PC-9 (cell line): Measurements from ENCODE around the gene ERBB3. TPM values are rescaled to one million over a fixed set of nuclear protein-coding genes. Genes with fewer than 3 reads are reported as not detected.
A peak's percentile ranks its signal among the peaks of the same experiment; 100 is the strongest.

Experiments used
- BruUV-seq: library from RNA; stranded (reverse); fragments of 400-500 nt; replicated peaks from 2 replicates; lab custom pipeline; 2021; lab: Mats Ljungman, UMichigan
- CTCF ChIA-PET: fragments of 300-600 bp; sonication (Branson Sonifier 250); formaldehyde crosslinking; loops from one replicate; lab custom pipeline; 2022; ENCODE audit warnings: antibody characterized with exemption; lab: Charles Lee
- POLR2A ChIA-PET: fragments of 300-600 bp; sonication (Branson Sonifier 250); formaldehyde crosslinking; loops from one replicate; lab custom pipeline; 2022; ENCODE audit warnings: antibody characterized with exemption; ENCODE audit not compliant: unreplicated experiment; lab: Charles Lee
- DNase-seq, 2 experiments: peaks; one replicate each; pipeline versions ENCODE4 v3.0.0 to v3.0.0-alpha.2; 2015 to 2022; ENCODE audit warnings: mixed read lengths in 1 of 2
- H2AFZ ChIP-seq: fragments of 200-600 bp; sonication (generic); 2 replicates; pipeline ENCODE4 v1.8.1; 2017; ENCODE audit warnings: antibody characterized with exemption
- H3F3A ChIP-seq: fragments of 200-600 bp; sonication (generic); 2 replicates; pipeline ENCODE4 v1.8.1; 2017; ENCODE audit warnings: antibody characterized with exemption, mild to moderate bottlenecking, low read depth; ENCODE audit not compliant: insufficient read depth
- H3K27ac ChIP-seq: fragments of 200-600 bp; sonication (generic); 2 replicates; pipeline ENCODE4 v1.6.1; 2016; ENCODE audit warnings: mixed run types
- H3K27me3 ChIP-seq: fragments of 200-600 bp; sonication (generic); 2 replicates; pipeline ENCODE4 v1.6.1; 2016; ENCODE audit warnings: low read depth, mixed run types; ENCODE audit not compliant: insufficient read depth
- H3K36me3 ChIP-seq: fragments of 200-600 bp; sonication (generic); 2 replicates; pipeline ENCODE4 v1.6.1; 2016; ENCODE audit warnings: low read depth, mixed run types
- H3K4me1 ChIP-seq: fragments of 200-600 bp; sonication (generic); replicated peaks from 2 replicates; pipeline ENCODE4 v1.6.1; 2016; ENCODE audit warnings: mixed run types; ENCODE audit not compliant: insufficient read depth
- H3K4me2 ChIP-seq: fragments of 200-600 bp; sonication (generic); 2 replicates; pipeline ENCODE4 v1.6.1; 2017; ENCODE audit warnings: mixed run types
- H3K4me3 ChIP-seq: fragments of 200-600 bp; sonication (generic); 2 replicates; pipeline ENCODE4 v1.6.1; 2016; ENCODE audit warnings: mixed run types
- H3K79me2 ChIP-seq: fragments of 200-600 bp; sonication (generic); 2 replicates; pipeline ENCODE4 v1.6.1; 2017; ENCODE audit warnings: low read depth, mixed run types
- H3K9me2 ChIP-seq: fragments of 200-600 bp; sonication (generic); 2 replicates; pipeline ENCODE4 v1.8.1; 2017; ENCODE audit warnings: mild to moderate bottlenecking; ENCODE audit not compliant: insufficient read depth
- H3K9me3 ChIP-seq: fragments of 200-600 bp; sonication (generic); 2 replicates; pipeline ENCODE4 v1.8.1; 2016; ENCODE audit warnings: low read depth; ENCODE audit not compliant: insufficient read depth
- H4K20me1 ChIP-seq: fragments of 200-600 bp; sonication (generic); 2 replicates; pipeline ENCODE4 v1.8.1; 2017; ENCODE audit not compliant: insufficient read depth
- EZH2 ChIP-seq: fragments of 200-600 bp; sonication (generic); IDR thresholded peaks from 2 replicates; pipeline ENCODE4 v1.8.0; 2017; ENCODE audit warnings: antibody characterized with exemption, low read depth
- intact Hi-C: fragments of 100-400 bp; cut with micrococcal nuclease; formaldehyde crosslinking; loops from one replicate; pipeline ENCODE4 v1.10.0; 2022; ENCODE audit not compliant: unreplicated experiment
- total RNA-seq: library from RNA; stranded (reverse); gene quantifications from 2 replicates; pipeline ENCODE4 v1.2.3, GENCODE V29; 2021
- TF ChIP-seq, protein P1 (sequence below): fragments of 200-600 bp; sonication (generic); conservative IDR thresholded peaks from 2 replicates; pipeline ENCODE4 v1.6.1; 2017; ENCODE audit warnings: mixed run types, antibody characterized with exemption, mild to moderate bottlenecking, moderate library complexity

The ERBB3 gene
- total RNA-seq, 1 experiment from 2014 or later: 127 TPM

DNA sequence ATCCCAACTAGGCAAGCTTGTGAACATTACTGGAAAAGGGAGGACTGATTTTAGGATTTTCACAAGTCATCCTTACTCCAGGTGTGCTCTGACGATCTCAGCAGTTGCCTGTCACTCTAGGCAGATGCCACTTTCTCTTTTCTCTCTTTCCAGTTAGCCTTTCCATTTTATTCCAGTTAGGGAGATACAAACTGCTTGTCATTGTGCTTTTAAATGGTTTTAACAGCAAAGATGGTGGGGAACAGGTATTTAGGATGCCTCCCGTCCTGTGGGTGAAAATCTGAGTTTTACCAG lies 25.6 kb downstream of the ERBB3 start:
- Histone ChIP-seq H3K9me3 (no peaks in the 10 kb centered on the region), H4K20me1 (peaks cover 15% of the 10 kb centered on the region), H3K36me3 (peaks cover 37% of the 10 kb centered on the region), H3K27me3 (no peaks in the 10 kb centered on the region), H3K9me2 (no peaks in the 10 kb centered on the region), H3F3A (peaks cover 76% of the 10 kb centered on the region), H3K4me2 (peak overlapping the region; percentile 96), H2AFZ (no peak overlapping the region), H3K4me3 (peak overlapping the region; percentile 97), H3K4me1 (peaks cover 25% of the 10 kb centered on the region), H3K79me2 (peaks cover 43% of the 10 kb centered on the region), H3K27ac (0 out of 2 replicates have a peak overlapping the region, but pooled peaks have one; percentile 50)
- no peak for DNase-seq
- CTCF ChIA-PET: interaction anchor here (0.6 to 2.3 kb wide), 2 partner anchors 12 to 117 kb away, joined by 3 to 13 read pairs; partner anchors contain the start of gene ZC3H10
- TSS peak; percentile 24 for BruUV-seq
- intact Hi-C loops: loop anchor here (2.0 kb wide), 1 partner anchor 109 kb away; the partner anchor contains the start of gene SUOX
- TF ChIP-seq EZH2: no peak
- TF ChIP-seq, protein P1, sequence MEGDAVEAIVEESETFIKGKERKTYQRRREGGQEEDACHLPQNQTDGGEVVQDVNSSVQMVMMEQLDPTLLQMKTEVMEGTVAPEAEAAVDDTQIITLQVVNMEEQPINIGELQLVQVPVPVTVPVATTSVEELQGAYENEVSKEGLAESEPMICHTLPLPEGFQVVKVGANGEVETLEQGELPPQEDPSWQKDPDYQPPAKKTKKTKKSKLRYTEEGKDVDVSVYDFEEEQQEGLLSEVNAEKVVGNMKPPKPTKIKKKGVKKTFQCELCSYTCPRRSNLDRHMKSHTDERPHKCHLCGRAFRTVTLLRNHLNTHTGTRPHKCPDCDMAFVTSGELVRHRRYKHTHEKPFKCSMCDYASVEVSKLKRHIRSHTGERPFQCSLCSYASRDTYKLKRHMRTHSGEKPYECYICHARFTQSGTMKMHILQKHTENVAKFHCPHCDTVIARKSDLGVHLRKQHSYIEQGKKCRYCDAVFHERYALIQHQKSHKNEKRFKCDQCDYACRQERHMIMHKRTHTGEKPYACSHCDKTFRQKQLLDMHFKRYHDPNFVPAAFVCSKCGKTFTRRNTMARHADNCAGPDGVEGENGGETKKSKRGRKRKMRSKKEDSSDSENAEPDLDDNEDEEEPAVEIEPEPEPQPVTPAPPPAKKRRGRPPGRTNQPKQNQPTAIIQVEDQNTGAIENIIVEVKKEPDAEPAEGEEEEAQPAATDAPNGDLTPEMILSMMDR: no peak
- POLR2A ChIA-PET: no interaction called here

GRCh38 chr12:56107242-56107641 lies 27.3 kb downstream of the ERBB3 start:
- DNase-seq: no peak
- H3K4me1 ChIP-seq: peaks cover 25% of the 10 kb centered on the region
- no peak overlapping the region for H3K27ac ChIP-seq
- BruUV-seq: no TSS peak
- peaks cover 43% of the 10 kb centered on the region for H3K79me2 ChIP-seq
- H3K27me3 ChIP-seq: no peaks in the 10 kb centered on the region
- peaks cover 77% of the 10 kb centered on the region for H3F3A ChIP-seq
- 0 out of 2 replicates have a peak overlapping the region, but pooled peaks have one; percentile 3 for H3K4me3 ChIP-seq
- CTCF ChIA-PET: interaction anchor here (0.5 kb wide), 1 partner anchor 188 kb away, joined by 4 read pairs; no protein-coding TSS in a partner anchor
- H2AFZ ChIP-seq: no peak overlapping the region
- TF ChIP-seq, protein P1: no peak
- no peak for TF ChIP-seq EZH2
- H3K4me2 ChIP-seq: no peak overlapping the region
- H3K9me2 ChIP-seq: no peaks in the 10 kb centered on the region
- peaks cover 15% of the 10 kb centered on the region for H4K20me1 ChIP-seq
- POLR2A ChIA-PET: interaction anchor here (0.6 kb wide), 2 partner anchors 12 to 115 kb away, joined by 3 to 4 read pairs; no protein-coding TSS in a partner anchor
- H3K9me3 ChIP-seq: no peaks in the 10 kb centered on the region
- intact Hi-C loops: loop anchor here (2.0 kb wide), 1 partner anchor 60 kb away; no protein-coding TSS in a partner anchor
- H3K36me3 ChIP-seq: peaks cover 46% of the 10 kb centered on the region

DNA sequence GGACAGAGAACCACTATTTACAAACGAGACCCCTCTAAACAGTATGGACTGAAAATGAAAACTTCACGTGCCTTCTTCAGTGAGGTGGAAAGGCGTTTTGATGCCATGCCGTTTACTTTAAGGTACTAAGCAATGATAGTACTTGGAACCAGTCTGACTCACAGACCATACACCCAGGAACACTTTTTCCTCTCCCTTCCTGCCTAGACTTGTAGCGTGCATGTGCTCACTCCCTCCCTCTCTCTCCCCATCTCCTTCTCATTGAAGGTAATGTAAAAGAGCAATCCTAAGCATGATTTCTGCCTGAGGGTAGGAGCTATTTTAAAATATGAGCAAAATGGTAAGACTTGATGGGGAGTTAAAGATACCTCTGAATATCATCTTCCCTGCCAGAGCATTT lies 30.6 kb downstream of the ERBB3 start:
- no peak overlapping the region for H3K27ac ChIP-seq
- H3K9me2 ChIP-seq: no peaks in the 10 kb centered on the region
- H3K27me3 ChIP-seq: no peaks in the 10 kb centered on the region
- peaks cover 31% of the 10 kb centered on the region for H3K79me2 ChIP-seq
- peaks cover 12% of the 10 kb centered on the region for H4K20me1 ChIP-seq
- no peak for DNase-seq
- H3K36me3 ChIP-seq: peaks cover 49% of the 10 kb centered on the region
- peaks cover 20% of the 10 kb centered on the region for H3K4me1 ChIP-seq
- ChIA-PET CTCF (no interaction called here), POLR2A (no interaction called here)
- H3K4me3 ChIP-seq: no peak overlapping the region
- TF ChIP-seq EZH2: no peak
- TF ChIP-seq, protein P1: no peak
- H3F3A ChIP-seq: peaks cover 87% of the 10 kb centered on the region
- H3K4me2 ChIP-seq: no peak overlapping the region
- H2AFZ ChIP-seq: no peak overlapping the region
- H3K9me3 ChIP-seq: no peaks in the 10 kb centered on the region
- intact Hi-C loops: no loop called here
- BruUV-seq: no TSS peak
